ENCODE data around the gene FAH. TPM values are rescaled to one million over a fixed set of nuclear protein-coding genes. Genes with fewer than 3 reads are reported as not detected.

FAH gene
- total RNA-seq, 1 donor from 2014 or later: 16.2 TPM

GRCh38 chr15:80185152-80185551 lies 32.4 kb downstream of the FAH start:
- H3K27me3 Mint-ChIP-seq (ENCODE audit: low read depth): no peaks in the 10 kb centered on the region
- H3K27ac Mint-ChIP-seq (ENCODE audit: unreplicated experiment): no peak overlapping the region
- TF ChIP-seq CTCF (IDR thresholded peaks at IDR 0.05): no peak

DNA sequence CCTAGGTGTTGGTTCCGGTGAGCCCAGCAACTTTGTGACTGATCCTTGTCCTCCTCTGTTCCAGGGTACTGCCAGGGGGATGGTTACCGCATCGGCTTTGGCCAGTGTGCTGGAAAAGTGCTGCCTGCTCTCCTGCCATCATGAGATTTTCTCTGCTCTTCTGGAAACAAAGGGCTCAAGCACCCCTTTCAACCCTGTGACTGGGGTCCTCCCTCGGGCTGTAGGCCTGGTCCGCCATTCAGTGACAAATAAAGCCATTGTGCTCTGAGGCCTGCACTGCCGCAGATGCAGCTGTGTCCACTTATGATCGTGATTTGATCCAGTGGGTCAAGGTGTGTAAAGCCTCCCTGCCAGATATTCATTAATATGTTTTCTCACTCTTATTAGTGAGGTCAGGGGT lies 33.3 kb downstream of the FAH start:
- DNase-seq (ENCODE audit: low spot score): no peak
- H3K27ac Mint-ChIP-seq (ENCODE audit: unreplicated experiment): no peak overlapping the region
- H3K27me3 Mint-ChIP-seq (ENCODE audit: low read depth): no peaks in the 10 kb centered on the region
- no peak for TF ChIP-seq CTCF (IDR thresholded peaks at IDR 0.05)
- H3K4me1 Mint-ChIP-seq (ENCODE audit: low read depth): peaks cover 6% of the 10 kb centered on the region
- H3K9me3 Mint-ChIP-seq (ENCODE audit: low read depth): peaks cover 3% of the 10 kb centered on the region
- H3K4me3 Mint-ChIP-seq (ENCODE audit: unreplicated experiment): no peak overlapping the region
- peaks cover 30% of the 10 kb centered on the region for H3K36me3 Mint-ChIP-seq (ENCODE audit: low read depth)

More at GRCh38 chr15:80185152-80185551, 32.4 kb downstream of the FAH start:
- H3K4me1 Mint-ChIP-seq (ENCODE audit: low read depth): peaks cover 6% of the 10 kb centered on the region
- H3K4me3 Mint-ChIP-seq (ENCODE audit: unreplicated experiment): no peak overlapping the region
- H3K36me3 Mint-ChIP-seq (ENCODE audit: low read depth): peaks cover 30% of the 10 kb centered on the region
- peaks cover 3% of the 10 kb centered on the region for H3K9me3 Mint-ChIP-seq (ENCODE audit: low read depth)
- no peak for DNase-seq (ENCODE audit: low spot score)

- Mint-ChIP-seq H3K4me1 (ENCODE audit: low read depth) (peaks cover 6% of the 10 kb centered on the region), H3K36me3 (ENCODE audit: low read depth) (peaks cover 28% of the 10 kb centered on the region)
- no peak for TF ChIP-seq CTCF (IDR thresholded peaks at IDR 0.05)
These were observed 33.8 kb downstream of the FAH start for GRCh38 chr15:80186597-80186996.

GRCh38 chr15:80188251-80188650 lies 35.5 kb downstream of the FAH start:
- no peak overlapping the region for H3K27ac Mint-ChIP-seq (ENCODE audit: unreplicated experiment)

More at GRCh38 chr15:80186597-80186996, 33.8 kb downstream of the FAH start:
- no peak for DNase-seq (ENCODE audit: low spot score)
- Mint-ChIP-seq H3K27me3 (ENCODE audit: low read depth) (no peaks in the 10 kb centered on the region), H3K4me3 (ENCODE audit: unreplicated experiment) (no peak overlapping the region), H3K9me3 (ENCODE audit: low read depth) (peaks cover 3% of the 10 kb centered on the region), H3K27ac (ENCODE audit: unreplicated experiment) (no peak overlapping the region)

GRCh38 chr15:80191198-80191597 lies 38.4 kb downstream of the FAH start:
- DNase-seq (ENCODE audit: low spot score): no peak
- Mint-ChIP-seq H3K4me3 (ENCODE audit: unreplicated experiment) (no peak overlapping the region), H3K27ac (ENCODE audit: unreplicated experiment) (no peak overlapping the region), H3K27me3 (ENCODE audit: low read depth) (peaks cover 4% of the 10 kb centered on the region), H3K36me3 (ENCODE audit: low read depth) (peaks cover 9% of the 10 kb centered on the region), H3K4me1 (ENCODE audit: low read depth) (no peaks in the 10 kb centered on the region), H3K9me3 (ENCODE audit: low read depth) (no peaks in the 10 kb centered on the region)
- no peak for TF ChIP-seq CTCF (IDR thresholded peaks at IDR 0.05)

More at GRCh38 chr15:80188251-80188650, 35.5 kb downstream of the FAH start:
- H3K4me3 Mint-ChIP-seq (ENCODE audit: unreplicated experiment): no peak overlapping the region
- no peaks in the 10 kb centered on the region for H3K27me3 Mint-ChIP-seq (ENCODE audit: low read depth)
- TF ChIP-seq CTCF (IDR thresholded peaks at IDR 0.05): no peak
- H3K36me3 Mint-ChIP-seq (ENCODE audit: low read depth): peaks cover 23% of the 10 kb centered on the region
- DNase-seq (ENCODE audit: low spot score): no peak
- peaks cover 3% of the 10 kb centered on the region for H3K9me3 Mint-ChIP-seq (ENCODE audit: low read depth)
- H3K4me1 Mint-ChIP-seq (ENCODE audit: low read depth): no peaks in the 10 kb centered on the region
